ENCODE measurements around the gene DQX1. TPM values are rescaled to one million over a fixed set of nuclear protein-coding genes. Genes with fewer than 3 reads are reported as not detected.
"Not testable (repeated sequence)": the region's sequence is repeated elsewhere in the genome, so short reads cannot be mapped to it uniquely, and the experiment has no call there.

DQX1 gene
- polyA plus RNA-seq, 1 experiment = not detected

DNA sequence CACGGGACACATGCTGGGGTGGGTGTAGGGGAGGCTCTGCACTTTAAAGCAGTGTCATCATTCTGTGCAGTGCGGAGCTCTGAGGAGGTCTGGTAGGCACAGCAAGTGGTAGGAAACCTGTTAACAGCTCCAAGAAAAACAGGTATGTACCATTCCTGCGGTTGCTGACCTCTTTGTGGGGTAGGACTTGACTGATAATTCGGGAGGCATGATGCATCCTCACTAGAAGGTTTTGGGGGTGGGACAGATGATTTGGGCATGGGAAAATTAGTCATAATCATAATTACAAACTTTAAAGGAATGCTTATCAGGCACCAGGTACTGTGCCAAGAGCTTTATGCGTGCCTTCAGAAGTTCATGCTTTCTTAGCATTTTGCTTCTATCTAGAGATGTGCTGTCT, 38.2 kb upstream of the DQX1 start:
- no peak for DNase-seq (ENCODE audit: low read depth, low spot score)
- ChIA-PET POLR2A (interaction anchor here (1.6 kb wide), 1 partner anchor 12 kb away, joined by 7 read pairs; no protein-coding TSS in a partner anchor), CTCF (no interaction called here)
- Histone ChIP-seq H3K27ac (ENCODE audit: low read depth, low read length) (no peak overlapping the region), H3K4me3 (ENCODE audit: low read depth, low read length) (no peak overlapping the region), H3K9me3 (ENCODE audit: control insufficient read depth, insufficient read depth, low read length) (no peaks in the 10 kb centered on the region), H3K27me3 (ENCODE audit: control insufficient read depth, insufficient read depth, low read length) (no peaks in the 10 kb centered on the region)
- TF ChIP-seq, protein P1, sequence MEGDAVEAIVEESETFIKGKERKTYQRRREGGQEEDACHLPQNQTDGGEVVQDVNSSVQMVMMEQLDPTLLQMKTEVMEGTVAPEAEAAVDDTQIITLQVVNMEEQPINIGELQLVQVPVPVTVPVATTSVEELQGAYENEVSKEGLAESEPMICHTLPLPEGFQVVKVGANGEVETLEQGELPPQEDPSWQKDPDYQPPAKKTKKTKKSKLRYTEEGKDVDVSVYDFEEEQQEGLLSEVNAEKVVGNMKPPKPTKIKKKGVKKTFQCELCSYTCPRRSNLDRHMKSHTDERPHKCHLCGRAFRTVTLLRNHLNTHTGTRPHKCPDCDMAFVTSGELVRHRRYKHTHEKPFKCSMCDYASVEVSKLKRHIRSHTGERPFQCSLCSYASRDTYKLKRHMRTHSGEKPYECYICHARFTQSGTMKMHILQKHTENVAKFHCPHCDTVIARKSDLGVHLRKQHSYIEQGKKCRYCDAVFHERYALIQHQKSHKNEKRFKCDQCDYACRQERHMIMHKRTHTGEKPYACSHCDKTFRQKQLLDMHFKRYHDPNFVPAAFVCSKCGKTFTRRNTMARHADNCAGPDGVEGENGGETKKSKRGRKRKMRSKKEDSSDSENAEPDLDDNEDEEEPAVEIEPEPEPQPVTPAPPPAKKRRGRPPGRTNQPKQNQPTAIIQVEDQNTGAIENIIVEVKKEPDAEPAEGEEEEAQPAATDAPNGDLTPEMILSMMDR (IDR thresholded peaks at IDR 0.05; ENCODE audit: low read depth, low read length) = no peak

DNA sequence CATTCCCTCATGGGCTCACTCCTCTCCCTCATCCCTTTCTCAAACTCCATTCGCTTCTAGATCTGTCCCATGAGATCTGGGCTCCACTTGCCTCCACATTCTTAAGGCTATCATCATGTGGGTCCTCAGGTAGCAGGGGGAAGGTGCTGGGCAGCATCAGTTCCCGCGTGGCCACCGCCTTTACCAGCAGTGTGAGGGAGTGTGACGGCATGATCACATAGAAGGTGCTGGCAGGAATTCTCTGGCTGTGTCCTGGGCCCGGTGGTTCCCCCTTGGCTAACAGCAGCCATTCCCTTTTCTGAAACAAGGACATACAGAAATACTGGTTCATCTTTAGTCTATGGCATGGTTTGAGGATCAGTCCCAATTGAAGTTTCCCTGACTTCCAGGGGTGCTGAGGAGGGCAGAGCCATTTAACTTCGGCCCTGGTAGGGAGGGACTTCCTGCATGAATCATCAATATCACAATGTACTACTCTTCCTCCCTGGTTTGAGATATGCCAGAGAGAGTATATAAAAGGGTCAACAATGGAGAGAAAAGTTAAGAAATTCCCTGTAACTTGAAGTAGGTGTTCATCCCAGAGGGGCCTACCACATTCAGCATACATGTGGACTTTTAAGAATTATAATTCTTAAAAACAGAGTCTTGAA, 36.2 kb upstream of the DQX1 start:
- H3K4me3 ChIP-seq (ENCODE audit: low read depth, low read length) = no peak overlapping the region
- DNase-seq (ENCODE audit: low read depth, low spot score) = no peak
- H3K27ac ChIP-seq (ENCODE audit: low read depth, low read length) = no peak overlapping the region
- ChIA-PET CTCF (no interaction called here), POLR2A (no interaction called here)
- H3K9me3 ChIP-seq (ENCODE audit: control insufficient read depth, insufficient read depth, low read length) = no peaks in the 10 kb centered on the region
- TF ChIP-seq, protein P1 (IDR thresholded peaks at IDR 0.05; ENCODE audit: low read depth, low read length) = no peak
- H3K27me3 ChIP-seq (ENCODE audit: control insufficient read depth, insufficient read depth, low read length) = no peaks in the 10 kb centered on the region

DNA sequence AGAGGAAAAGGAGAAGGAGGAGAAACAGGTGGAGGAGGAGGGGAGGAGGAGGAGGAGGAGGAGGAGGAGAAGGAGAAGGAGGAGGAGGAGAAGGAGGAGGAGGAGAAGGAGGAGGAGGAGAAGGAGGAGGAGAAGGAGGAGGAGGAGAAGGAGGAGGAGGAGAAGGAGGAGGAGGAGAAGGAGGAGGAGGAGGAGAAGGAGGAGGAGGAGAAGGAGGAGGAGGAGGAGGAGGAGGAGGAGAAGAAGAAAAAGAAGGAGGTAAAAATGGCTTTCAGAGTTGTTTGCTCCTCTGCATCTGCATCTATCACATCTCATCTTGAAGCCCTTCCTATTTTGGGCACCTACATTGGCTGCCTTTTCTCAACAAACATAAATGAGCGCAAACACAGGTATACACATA, 35.0 kb upstream of the DQX1 start:
- H3K9me3 ChIP-seq (ENCODE audit: control insufficient read depth, insufficient read depth, low read length); DNase-seq (ENCODE audit: low read depth, low spot score); H3K27ac ChIP-seq (ENCODE audit: low read depth, low read length); CTCF ChIA-PET; H3K27me3 ChIP-seq (ENCODE audit: control insufficient read depth, insufficient read depth, low read length); H3K4me3 ChIP-seq (ENCODE audit: low read depth, low read length): not testable (repeated sequence)
- POLR2A ChIA-PET = interaction anchor here (0.6 kb wide), 1 partner anchor 309 kb away, joined by 5 read pairs; no protein-coding TSS in a partner anchor

DNA sequence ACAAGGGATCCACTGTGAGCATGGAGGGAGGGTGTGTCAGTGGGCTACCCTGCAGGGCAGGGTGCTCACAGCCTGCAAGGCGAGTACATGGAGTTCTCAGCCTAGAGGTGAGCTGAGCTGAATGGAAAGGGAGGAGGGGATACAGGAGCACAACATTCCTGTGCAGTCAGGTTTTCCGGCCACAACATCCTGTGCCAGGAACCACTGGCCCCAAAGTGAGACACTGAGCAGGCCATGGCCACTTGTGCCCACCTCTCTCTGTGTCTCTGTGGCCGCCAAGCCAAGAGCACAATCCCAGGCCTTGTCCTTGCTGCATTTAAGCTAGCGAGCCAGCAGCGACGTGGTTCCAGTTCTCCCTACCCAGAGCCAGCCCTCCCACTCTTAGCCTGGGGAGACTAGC, 34.6 kb upstream of the DQX1 start:
- TF ChIP-seq, protein P1 (IDR thresholded peaks at IDR 0.05; ENCODE audit: low read depth, low read length) = no peak
- no peaks in the 10 kb centered on the region for H3K9me3 ChIP-seq (ENCODE audit: control insufficient read depth, insufficient read depth, low read length)
- POLR2A ChIA-PET = interaction anchor here (0.6 kb wide), 1 partner anchor 309 kb away, joined by 5 read pairs; no protein-coding TSS in a partner anchor
- no peak for DNase-seq (ENCODE audit: low read depth, low spot score)
- no peak overlapping the region for H3K27ac ChIP-seq (ENCODE audit: low read depth, low read length)
- H3K4me3 ChIP-seq (ENCODE audit: low read depth, low read length) = no peak overlapping the region
- H3K27me3 ChIP-seq (ENCODE audit: control insufficient read depth, insufficient read depth, low read length) = no peaks in the 10 kb centered on the region
- CTCF ChIA-PET = no interaction called here

DNA sequence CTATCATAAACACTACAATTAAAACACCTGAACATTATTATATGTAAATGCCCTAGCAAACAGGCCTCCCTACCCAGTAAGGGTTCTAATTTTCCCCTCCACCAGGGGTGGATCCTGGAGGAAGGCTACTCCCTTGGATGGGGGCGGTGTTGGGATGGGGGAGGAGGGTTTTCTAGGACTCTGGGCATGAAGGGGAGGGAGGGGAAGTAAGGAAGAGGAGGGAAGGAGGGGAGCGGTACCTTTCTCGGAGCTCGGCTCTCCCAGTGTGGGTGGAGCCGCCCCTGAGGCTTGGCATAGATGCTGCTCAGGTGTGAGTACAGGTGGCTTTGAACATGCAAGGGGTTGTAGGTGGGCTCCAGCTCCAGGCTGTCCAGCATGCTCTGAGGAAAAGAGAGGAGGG, 33.9 kb upstream of the DQX1 start:
- no peak overlapping the region for H3K27ac ChIP-seq (ENCODE audit: low read depth, low read length)
- TF ChIP-seq, protein P1 (IDR thresholded peaks at IDR 0.05; ENCODE audit: low read depth, low read length) = no peak
- no peaks in the 10 kb centered on the region for H3K27me3 ChIP-seq (ENCODE audit: control insufficient read depth, insufficient read depth, low read length)
- CTCF ChIA-PET = interaction anchor here (1.8 kb wide), 1 partner anchor 28 kb away, joined by 7 read pairs; no protein-coding TSS in a partner anchor
- H3K4me3 ChIP-seq (ENCODE audit: low read depth, low read length) = no peak overlapping the region
- H3K9me3 ChIP-seq (ENCODE audit: control insufficient read depth, insufficient read depth, low read length) = no peaks in the 10 kb centered on the region; the same call in 1 of the 2 replicates
- DNase-seq (ENCODE audit: low read depth, low spot score) = no peak
- POLR2A ChIA-PET = interaction anchor here (1.2 kb wide), 1 partner anchor 15 kb away, joined by 4 read pairs; no protein-coding TSS in a partner anchor
